K562 (cell line): ENCODE measurements around the gene SLC35B4. TPM values are rescaled to one million over a fixed set of nuclear protein-coding genes. Genes with fewer than 3 reads are reported as not detected.

Experiments
- ELF2 ChIP-seq: fragments of 250-450 bp; sonication (Bioruptor Pico); IDR thresholded peaks from 2 replicates; pipeline ENCODE4 v1.5.0; 2021; ENCODE audit warnings: mild to moderate bottlenecking
- ETV1 ChIP-seq: fragments of 450-650 bp; conservative IDR thresholded peaks from 2 replicates; pipeline ENCODE4 v1.6.1; 2016; ENCODE audit warnings: missing genetic modification characterization, control low read depth, low read depth, missing compliant biosample characterization
- GABPB2 ChIP-seq: fragments of 250-450 bp; sonication (Bioruptor Pico); conservative IDR thresholded peaks from 2 replicates; pipeline ENCODE4 v1.5.1; 2021; ENCODE audit warnings: mild to moderate bottlenecking
- HDAC3 ChIP-seq: fragments of 450-650 bp; IDR thresholded peaks from 2 replicates; pipeline ENCODE4 v1.6.1; 2018; ENCODE audit warnings: borderline replicate concordance, mild to moderate bottlenecking, moderate library complexity; ENCODE audit not compliant: partially characterized antibody
- MECOM ChIP-seq: fragments of 250-450 bp; sonication (Bioruptor Pico); IDR thresholded peaks from 2 replicates; pipeline ENCODE4 v1.8.0; 2022; ENCODE audit warnings: inconsistent platforms
- MEIS2 ChIP-seq: fragments of 450-650 bp; IDR thresholded peaks from 2 replicates; pipeline ENCODE4 v1.6.1; 2014; ENCODE audit warnings: mild to moderate bottlenecking; ENCODE audit not compliant: partially characterized antibody
- NFRKB ChIP-seq: fragments of 450-650 bp; IDR thresholded peaks from 2 replicates; pipeline ENCODE4 v1.6.1; 2016; ENCODE audit warnings: low read depth
- PHTF2 ChIP-seq: fragments of 250-450 bp; sonication (Bioruptor Pico); IDR thresholded peaks from 2 replicates; pipeline ENCODE4 v1.5.0; 2021; ENCODE audit warnings: mild to moderate bottlenecking
- PRMT5 ChIP-seq: sonication (generic); formaldehyde crosslinking; IDR thresholded peaks from 2 replicates; pipeline ENCODE4 v1.5.0; 2020; ENCODE audit warnings: missing genetic modification reagents
- PYGO2 ChIP-seq: fragments of 450-650 bp; IDR thresholded peaks from 2 replicates; pipeline ENCODE4 v1.6.1; 2016; ENCODE audit warnings: mild to moderate bottlenecking, missing genetic modification characterization, moderate library complexity, missing compliant biosample characterization
- SIX5 ChIP-seq, 2 experiments: IDR thresholded peaks; 2 replicates each; pipeline ENCODE4 v1.6.1; 2011; ENCODE audit warnings: low read length in 2 of 2, borderline replicate concordance in 1 of 2, low read depth in 1 of 2, mild to moderate bottlenecking in 1 of 2, moderate library complexity in 1 of 2; ENCODE audit not compliant: insufficient read depth in 1 of 2
- SPI1 ChIP-seq: IDR thresholded peaks from 2 replicates; pipeline ENCODE4 v1.6.1; 2011; ENCODE audit warnings: low read depth, low read length, control low read depth, borderline replicate concordance
- SREBF1 ChIP-seq: fragments of 150-350 bp; IDR thresholded peaks from 2 replicates; pipeline ENCODE4 v1.6.1; 2014; ENCODE audit warnings: antibody characterized with exemption, low read depth, low read length, borderline replicate concordance
- SRSF9 ChIP-seq: fragments of 200-400 bp; formaldehyde crosslinking; IDR thresholded peaks from 2 replicates; pipeline ENCODE4 v1.6.1; 2017; ENCODE audit warnings: low read depth, low read length, borderline replicate concordance
- TARDBP ChIP-seq: fragments of 450-650 bp; IDR thresholded peaks from 2 replicates; pipeline ENCODE4 v1.6.1; 2016
- polyA plus RNA-seq, 8 experiments: library from polyadenylated mRNA; depleted of rRNA in 4 of 8; stranded (reverse) in 5 of 8; unstranded in 3 of 8; fragments of >200 nt; fragmentation: Nextera tagmentation in 2 of 8; fragmentation: Illumina TruSeq in 1 of 8; extraction: Ambion mirVana in 2 of 8; extraction: Trizol in 1 of 8; gene quantifications; 2 replicates each; pipeline versions ENCODE4 v1.2.1 to v1.2.3, GENCODE V29; 2011 to 2014; ENCODE audit warnings: inconsistent platforms in 1 of 8, missing spikeins in 1 of 8
- total RNA-seq, 7 experiments: library from RNA; depleted of rRNA in 6 of 7; stranded (reverse); fragments of >200 nt in 6 of 7; fragmentation: Illumina TruSeq in 2 of 7; extraction: Trizol in 2 of 7; gene quantifications; 2 replicates each; pipeline versions ENCODE4 v1.2.1 to v1.2.3, GENCODE V29; 2011 to 2021; ENCODE audit warnings: low replicate concordance in 1 of 7
- TF ChIP-seq, protein P1 (sequence below): sonication (generic); formaldehyde crosslinking; IDR thresholded peaks from 2 replicates; pipeline ENCODE4 v1.8.0; 2022; ENCODE audit warnings: missing genetic modification reagents, mild to moderate bottlenecking, borderline replicate concordance
- TF ChIP-seq, protein P2 (sequence below): fragments of 250-450 bp; sonication (Bioruptor Pico); IDR thresholded peaks from 2 replicates; pipeline ENCODE4 v1.8.0; 2022; ENCODE audit warnings: inconsistent platforms, mild to moderate bottlenecking, moderate library complexity, borderline replicate concordance
- TF ChIP-seq, protein P3 (sequence below): IDR thresholded peaks from 3 replicates; pipeline ENCODE4 v1.6.1; 2011; ENCODE audit warnings: borderline replicate concordance, mild to moderate bottlenecking, moderate library complexity; ENCODE audit not compliant: insufficient read length; ENCODE audit errors: extremely low read depth
- TF ChIP-seq, protein P4 (sequence below): fragments of 250-450 bp; sonication (Bioruptor Pico); IDR thresholded peaks from 2 replicates; pipeline ENCODE4 v1.5.1; 2021; ENCODE audit warnings: mild to moderate bottlenecking

SLC35B4 gene
- total and polyA plus RNA-seq, 9 of the 15 experiments (the other 6 are each of a cell fraction or from before 2014, with no cell fraction given): 6.1 to 34.9 (median 17.6) TPM

DNA sequence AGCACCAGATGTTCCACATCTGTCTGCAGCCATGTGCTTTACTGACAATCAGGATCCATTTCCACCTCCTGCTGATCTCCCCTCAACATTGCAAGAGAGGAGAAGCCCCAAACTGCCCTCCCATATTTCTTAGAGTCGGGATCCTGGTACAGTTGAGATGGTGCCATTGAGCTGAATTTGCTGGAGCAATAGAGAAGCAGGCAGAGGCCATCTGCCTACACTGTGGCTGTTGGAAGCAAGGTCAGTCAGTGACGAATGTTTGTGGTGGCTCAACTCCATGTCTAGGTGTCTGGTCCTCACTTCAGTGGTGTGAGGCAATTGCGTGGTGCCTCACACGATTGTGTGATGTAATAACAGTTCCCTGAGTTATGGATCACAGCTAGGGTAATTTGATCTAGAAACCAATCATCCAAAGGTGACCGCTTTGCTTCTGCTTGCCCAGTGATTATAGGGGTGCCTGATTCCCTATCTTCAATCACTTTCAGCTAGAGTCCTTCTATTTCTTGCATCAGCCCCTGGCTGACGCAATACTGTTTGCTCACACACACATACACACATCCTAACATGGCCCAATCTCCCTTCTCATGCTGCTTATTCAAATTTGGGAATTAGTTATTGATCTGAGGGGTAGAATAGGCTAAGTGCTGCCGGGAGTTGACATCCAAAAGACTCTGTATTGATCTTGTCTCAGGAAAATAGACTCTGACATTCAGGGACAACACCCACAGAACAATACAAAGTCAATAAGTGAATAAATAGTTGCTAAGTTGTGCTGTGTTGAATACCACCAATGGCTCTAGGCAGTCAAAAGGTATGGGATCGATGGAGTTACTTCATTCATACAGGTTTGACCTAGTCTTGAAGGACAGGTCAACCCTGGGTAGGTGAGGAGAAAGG lies 46.1 kb upstream of the SLC35B4 start (continued):
- TF ChIP-seq, protein P1, sequence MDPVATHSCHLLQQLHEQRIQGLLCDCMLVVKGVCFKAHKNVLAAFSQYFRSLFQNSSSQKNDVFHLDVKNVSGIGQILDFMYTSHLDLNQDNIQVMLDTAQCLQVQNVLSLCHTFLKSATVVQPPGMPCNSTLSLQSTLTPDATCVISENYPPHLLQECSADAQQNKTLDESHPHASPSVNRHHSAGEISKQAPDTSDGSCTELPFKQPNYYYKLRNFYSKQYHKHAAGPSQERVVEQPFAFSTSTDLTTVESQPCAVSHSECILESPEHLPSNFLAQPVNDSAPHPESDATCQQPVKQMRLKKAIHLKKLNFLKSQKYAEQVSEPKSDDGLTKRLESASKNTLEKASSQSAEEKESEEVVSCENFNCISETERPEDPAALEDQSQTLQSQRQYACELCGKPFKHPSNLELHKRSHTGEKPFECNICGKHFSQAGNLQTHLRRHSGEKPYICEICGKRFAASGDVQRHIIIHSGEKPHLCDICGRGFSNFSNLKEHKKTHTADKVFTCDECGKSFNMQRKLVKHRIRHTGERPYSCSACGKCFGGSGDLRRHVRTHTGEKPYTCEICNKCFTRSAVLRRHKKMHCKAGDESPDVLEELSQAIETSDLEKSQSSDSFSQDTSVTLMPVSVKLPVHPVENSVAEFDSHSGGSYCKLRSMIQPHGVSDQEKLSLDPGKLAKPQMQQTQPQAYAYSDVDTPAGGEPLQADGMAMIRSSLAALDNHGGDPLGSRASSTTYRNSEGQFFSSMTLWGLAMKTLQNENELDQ (CRISPR knock-in tag): no peak
- TF ChIP-seq ELF2 (CRISPR knock-in tag) (no peak), PHTF2 (CRISPR knock-in tag) (no peak), MEIS2 (no peak), PYGO2 (tag) (no peak), HDAC3 (peak; percentile 43), TARDBP (no peak), ETV1 (tag) (0 out of 2 replicates have a peak, but pooled peaks have one; percentile 29), SRSF9 (no peak), SREBF1 (no peak), GABPB2 (CRISPR knock-in tag) (no peak), SPI1 (no peak), MECOM (CRISPR knock-in tag) (peak; percentile 40; the same call in 1 of the 2 replicates), NFRKB (0 out of 2 replicates have a peak, but pooled peaks have one; percentile 40), SIX5 (IDR thresholded peaks at IDR 0.05; ENCODE audit: borderline replicate concordance in 1 of 2, insufficient read depth in 1 of 2, low read depth in 1 of 2, low read length in 2 of 2) (no peak), PRMT5 (CRISPR knock-in tag) (no peak)
- TF ChIP-seq, protein P2, sequence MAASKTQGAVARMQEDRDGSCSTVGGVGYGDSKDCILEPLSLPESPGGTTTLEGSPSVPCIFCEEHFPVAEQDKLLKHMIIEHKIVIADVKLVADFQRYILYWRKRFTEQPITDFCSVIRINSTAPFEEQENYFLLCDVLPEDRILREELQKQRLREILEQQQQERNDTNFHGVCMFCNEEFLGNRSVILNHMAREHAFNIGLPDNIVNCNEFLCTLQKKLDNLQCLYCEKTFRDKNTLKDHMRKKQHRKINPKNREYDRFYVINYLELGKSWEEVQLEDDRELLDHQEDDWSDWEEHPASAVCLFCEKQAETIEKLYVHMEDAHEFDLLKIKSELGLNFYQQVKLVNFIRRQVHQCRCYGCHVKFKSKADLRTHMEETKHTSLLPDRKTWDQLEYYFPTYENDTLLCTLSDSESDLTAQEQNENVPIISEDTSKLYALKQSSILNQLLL: no peak
- TF ChIP-seq, protein P3, sequence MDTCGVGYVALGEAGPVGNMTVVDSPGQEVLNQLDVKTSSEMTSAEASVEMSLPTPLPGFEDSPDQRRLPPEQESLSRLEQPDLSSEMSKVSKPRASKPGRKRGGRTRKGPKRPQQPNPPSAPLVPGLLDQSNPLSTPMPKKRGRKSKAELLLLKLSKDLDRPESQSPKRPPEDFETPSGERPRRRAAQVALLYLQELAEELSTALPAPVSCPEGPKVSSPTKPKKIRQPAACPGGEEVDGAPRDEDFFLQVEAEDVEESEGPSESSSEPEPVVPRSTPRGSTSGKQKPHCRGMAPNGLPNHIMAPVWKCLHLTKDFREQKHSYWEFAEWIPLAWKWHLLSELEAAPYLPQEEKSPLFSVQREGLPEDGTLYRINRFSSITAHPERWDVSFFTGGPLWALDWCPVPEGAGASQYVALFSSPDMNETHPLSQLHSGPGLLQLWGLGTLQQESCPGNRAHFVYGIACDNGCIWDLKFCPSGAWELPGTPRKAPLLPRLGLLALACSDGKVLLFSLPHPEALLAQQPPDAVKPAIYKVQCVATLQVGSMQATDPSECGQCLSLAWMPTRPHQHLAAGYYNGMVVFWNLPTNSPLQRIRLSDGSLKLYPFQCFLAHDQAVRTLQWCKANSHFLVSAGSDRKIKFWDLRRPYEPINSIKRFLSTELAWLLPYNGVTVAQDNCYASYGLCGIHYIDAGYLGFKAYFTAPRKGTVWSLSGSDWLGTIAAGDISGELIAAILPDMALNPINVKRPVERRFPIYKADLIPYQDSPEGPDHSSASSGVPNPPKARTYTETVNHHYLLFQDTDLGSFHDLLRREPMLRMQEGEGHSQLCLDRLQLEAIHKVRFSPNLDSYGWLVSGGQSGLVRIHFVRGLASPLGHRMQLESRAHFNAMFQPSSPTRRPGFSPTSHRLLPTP: no peak
- TF ChIP-seq, protein P4, sequence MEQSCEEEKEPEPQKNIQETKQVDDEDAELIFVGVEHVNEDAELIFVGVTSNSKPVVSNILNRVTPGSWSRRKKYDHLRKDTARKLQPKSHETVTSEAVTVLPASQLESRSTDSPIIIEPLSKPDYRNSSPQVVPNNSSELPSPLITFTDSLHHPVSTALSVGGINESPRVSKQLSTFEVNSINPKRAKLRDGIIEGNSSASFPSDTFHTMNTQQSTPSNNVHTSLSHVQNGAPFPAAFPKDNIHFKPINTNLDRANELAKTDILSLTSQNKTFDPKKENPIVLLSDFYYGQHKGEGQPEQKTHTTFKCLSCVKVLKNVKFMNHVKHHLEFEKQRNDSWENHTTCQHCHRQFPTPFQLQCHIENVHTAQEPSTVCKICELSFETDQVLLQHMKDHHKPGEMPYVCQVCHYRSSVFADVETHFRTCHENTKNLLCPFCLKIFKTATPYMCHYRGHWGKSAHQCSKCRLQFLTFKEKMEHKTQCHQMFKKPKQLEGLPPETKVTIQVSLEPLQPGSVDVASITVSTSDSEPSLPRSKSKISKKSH (CRISPR knock-in tag): no peak
